ENCODE data around the gene SETMAR. TPM values are rescaled to one million over a fixed set of nuclear protein-coding genes. Genes with fewer than 3 reads are reported as not detected.
A peak's percentile ranks its signal among the peaks of the same experiment; 100 is the strongest.
"Not testable (repeated sequence)": the region's sequence is repeated elsewhere in the genome, so short reads cannot be mapped to it uniquely, and the experiment has no call there.

The SETMAR gene
- total and polyA plus RNA-seq, 3 experiments from 2014 or later, result 12.0 to 18.6 (median 18.4) TPM

DNA sequence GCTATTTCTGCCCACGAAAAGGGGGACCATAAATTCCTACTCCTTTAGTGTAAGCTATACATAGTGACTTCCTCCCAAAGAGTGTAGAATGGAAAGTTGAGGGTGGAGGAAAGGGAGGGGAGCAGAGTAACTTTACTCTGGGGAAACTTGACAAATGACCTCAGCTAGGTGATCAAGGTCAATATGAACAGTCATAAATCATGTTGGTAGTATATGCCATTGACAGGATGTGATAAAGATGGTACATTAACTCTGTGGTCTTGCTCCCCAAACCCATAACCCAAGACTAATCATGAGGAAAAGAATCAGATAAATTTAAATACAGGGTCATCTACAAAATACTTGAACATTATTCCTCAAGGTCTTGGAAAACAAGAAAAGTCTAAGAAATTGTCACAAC is 18.6 kb downstream of the SETMAR start:
- ChIA-PET CTCF (no interaction called here), POLR2A (interaction anchor here (0.7 kb wide), 1 partner anchor 17 kb away, joined by 4 read pairs; no protein-coding TSS in a partner anchor)
- H3K4me1 Mint-ChIP-seq, result no peaks in the 10 kb centered on the region
- no peak for DNase-seq
- peaks cover 0 to 5% (median 2%) of the 10 kb centered on the region in 3 donors for H3K36me3 Mint-ChIP-seq
- no peaks in the 10 kb centered on the region for H3K4me1 ChIP-seq (ENCODE audit: insufficient read depth, low read length)
- H3K27ac Mint-ChIP-seq, result peak overlapping the region in 1 of 8 donors; percentile 48
- H3K27me3 ChIP-seq (ENCODE audit: insufficient read depth, low read length, poor library complexity, severe bottlenecking), result no peaks in the 10 kb centered on the region
- no peaks in the 10 kb centered on the region for H3K9me3 Mint-ChIP-seq
- no peak overlapping the region for H3K27ac ChIP-seq (ENCODE audit: low read depth, low read length)
- no peaks in the 10 kb centered on the region for H3K27me3 Mint-ChIP-seq
- no peak overlapping the region for H3K4me3 Mint-ChIP-seq
- H3K4me3 ChIP-seq (ENCODE audit: low read length), result no peak overlapping the region
- no peaks in the 10 kb centered on the region for H3K9me3 ChIP-seq (ENCODE audit: low read length)
- no peaks in the 10 kb centered on the region for H3K36me3 ChIP-seq (ENCODE audit: insufficient read depth, low read length)

DNA sequence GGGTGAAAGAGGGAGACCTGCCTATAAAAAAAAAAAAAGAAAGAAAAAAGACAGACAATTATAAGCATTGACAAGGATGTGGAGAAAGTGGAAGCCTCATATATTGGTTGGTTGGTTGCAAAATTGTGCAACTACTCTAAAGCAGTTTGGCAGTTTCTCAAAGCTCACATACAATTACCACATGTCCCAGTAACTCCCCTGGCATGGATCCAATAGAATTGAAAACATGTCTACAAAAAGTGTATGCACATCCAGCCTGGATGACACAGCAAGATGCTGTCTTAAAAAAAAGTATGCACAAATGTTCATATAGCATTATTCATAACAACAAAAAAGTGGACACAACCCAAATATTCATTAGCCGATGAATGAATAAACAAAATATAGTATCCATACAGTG is 19.5 kb downstream of the SETMAR start:
- Histone ChIP-seq H3K4me3 (ENCODE audit: low read length) (no peak overlapping the region), H3K27ac (ENCODE audit: low read depth, low read length) (peak overlapping the region; percentile 7), H3K9me3 (ENCODE audit: low read length) (no peaks in the 10 kb centered on the region), H3K36me3 (ENCODE audit: insufficient read depth, low read length) (no peaks in the 10 kb centered on the region), H3K27me3 (ENCODE audit: insufficient read depth, low read length, poor library complexity, severe bottlenecking) (no peaks in the 10 kb centered on the region), H3K4me1 (ENCODE audit: insufficient read depth, low read length) (no peaks in the 10 kb centered on the region)
- H3K9me3 Mint-ChIP-seq, result peaks cover 0 to 3% (median 2%) of the 10 kb centered on the region in 5 donors
- no peaks in the 10 kb centered on the region for H3K4me1 Mint-ChIP-seq
- no peak overlapping the region for H3K4me3 Mint-ChIP-seq
- peaks cover 0 to 4% (median 2%) of the 10 kb centered on the region in 3 donors for H3K36me3 Mint-ChIP-seq
- H3K27me3 Mint-ChIP-seq, result no peaks in the 10 kb centered on the region
- ChIA-PET CTCF (no interaction called here), POLR2A (no interaction called here)
- no peak for DNase-seq
- peak overlapping the region in 1 of 8 donors; percentile 63 for H3K27ac Mint-ChIP-seq

DNA sequence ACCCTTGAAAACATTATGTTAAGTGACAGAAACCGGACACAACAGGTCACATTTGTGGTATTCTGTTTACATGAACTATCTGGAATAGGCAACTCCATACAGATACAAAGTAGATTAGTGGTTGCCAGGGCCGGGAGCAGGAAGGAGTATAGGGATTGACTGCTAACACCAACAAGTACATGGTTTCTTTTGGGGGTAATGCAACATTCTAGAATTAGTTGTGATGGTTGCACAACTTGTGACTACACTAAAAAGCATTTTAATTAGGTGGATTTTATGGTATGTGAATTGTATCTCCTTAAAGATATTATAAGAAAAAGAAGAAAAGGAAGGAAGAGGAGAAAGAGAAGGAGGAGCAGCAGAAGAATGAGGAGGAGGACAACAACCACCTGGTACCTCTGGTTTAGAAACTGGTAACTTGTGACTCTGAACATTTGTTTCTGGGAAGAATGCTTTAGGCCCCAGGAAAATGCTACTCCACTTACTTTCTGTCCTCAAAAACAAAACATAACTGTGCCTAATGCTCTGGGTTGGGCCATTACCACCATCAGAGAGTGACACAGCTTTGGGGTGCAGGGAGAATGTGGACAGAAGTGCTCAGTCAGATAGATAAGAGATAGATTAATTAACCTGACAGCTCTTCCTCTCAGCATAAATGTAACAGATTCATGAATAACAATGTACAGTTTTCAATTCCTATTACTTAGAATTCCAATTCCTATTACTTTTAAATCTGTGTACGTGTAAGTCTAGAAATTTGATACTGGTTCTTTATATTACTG is 20.3 kb downstream of the SETMAR start:
- no peak overlapping the region for H3K27ac Mint-ChIP-seq
- no peak overlapping the region for H3K4me3 ChIP-seq (ENCODE audit: low read length)
- peak overlapping the region; percentile 7 for H3K27ac ChIP-seq (ENCODE audit: low read depth, low read length)
- H3K27me3 Mint-ChIP-seq, result no peaks in the 10 kb centered on the region
- no peaks in the 10 kb centered on the region for H3K36me3 ChIP-seq (ENCODE audit: insufficient read depth, low read length)
- H3K4me1 ChIP-seq (ENCODE audit: insufficient read depth, low read length), result no peaks in the 10 kb centered on the region
- ChIA-PET POLR2A (no interaction called here), CTCF (no interaction called here)
- peaks cover 3 to 5% (median 5%) of the 10 kb centered on the region in 5 donors for H3K9me3 Mint-ChIP-seq
- no peaks in the 10 kb centered on the region for H3K9me3 ChIP-seq (ENCODE audit: low read length)
- H3K4me3 Mint-ChIP-seq, result no peak overlapping the region
- H3K4me1 Mint-ChIP-seq, result no peaks in the 10 kb centered on the region
- no peaks in the 10 kb centered on the region for H3K27me3 ChIP-seq (ENCODE audit: insufficient read depth, low read length, poor library complexity, severe bottlenecking)
- peaks cover 2 to 5% (median 3%) of the 10 kb centered on the region in 3 donors for H3K36me3 Mint-ChIP-seq
- DNase-seq, result no peak

DNA sequence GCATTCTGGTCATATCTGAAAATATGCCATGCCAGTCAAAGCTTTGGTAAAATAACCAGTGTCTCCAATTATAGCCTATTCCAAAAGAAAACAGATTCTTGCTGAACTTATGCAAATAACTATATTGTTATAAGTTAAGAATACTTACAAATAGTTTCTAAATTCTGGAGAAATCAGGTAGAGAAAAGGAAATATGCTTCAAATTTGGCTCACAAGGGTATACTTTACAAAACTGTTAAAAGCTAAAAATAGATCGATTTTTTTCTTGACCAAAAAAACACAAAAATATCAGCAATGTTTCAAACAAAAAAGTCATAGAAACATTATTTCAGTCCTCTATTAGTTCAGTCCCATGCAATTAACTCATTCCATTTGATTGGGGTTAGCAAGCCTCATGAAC is 23.7 kb downstream of the SETMAR start:
- H3K27me3 Mint-ChIP-seq, result no peaks in the 10 kb centered on the region
- Histone ChIP-seq H3K4me1 (ENCODE audit: insufficient read depth, low read length) (no peaks in the 10 kb centered on the region), H3K27ac (ENCODE audit: low read depth, low read length) (no peak overlapping the region), H3K27me3 (ENCODE audit: insufficient read depth, low read length, poor library complexity, severe bottlenecking) (no peaks in the 10 kb centered on the region), H3K36me3 (ENCODE audit: insufficient read depth, low read length) (no peaks in the 10 kb centered on the region), H3K9me3 (ENCODE audit: low read length) (no peaks in the 10 kb centered on the region), H3K4me3 (ENCODE audit: low read length) (no peak overlapping the region)
- ChIA-PET CTCF (no interaction called here), POLR2A (no interaction called here)
- no peak overlapping the region for H3K27ac Mint-ChIP-seq
- peaks cover 5 to 26% (median 13%) of the 10 kb centered on the region in 3 donors for H3K36me3 Mint-ChIP-seq
- no peak overlapping the region for H3K4me3 Mint-ChIP-seq
- H3K9me3 Mint-ChIP-seq, result peaks cover 18 to 25% (median 20%) of the 10 kb centered on the region in 5 donors
- H3K4me1 Mint-ChIP-seq, result no peaks in the 10 kb centered on the region
- DNase-seq, result no peak

DNA sequence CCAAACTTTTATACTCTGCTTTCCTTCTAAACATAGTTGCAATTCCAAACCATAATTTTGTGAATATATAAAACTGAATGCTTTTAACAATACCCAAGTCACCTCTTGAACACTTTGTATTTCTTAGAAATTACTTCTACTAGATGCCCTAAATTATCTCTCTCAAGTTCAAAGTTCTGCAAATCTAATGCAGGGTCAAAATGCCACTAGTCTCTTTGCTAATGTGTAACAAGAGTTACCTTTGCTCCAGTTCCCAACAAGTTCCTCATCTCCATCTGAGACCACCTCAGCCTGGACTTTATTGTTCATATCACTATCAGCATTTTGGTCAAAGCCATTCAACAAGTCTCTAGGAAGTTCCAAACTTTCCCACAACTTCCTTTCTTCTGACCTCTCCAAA is 26.6 kb downstream of the SETMAR start:
- H3K27me3 ChIP-seq (ENCODE audit: insufficient read depth, low read length, poor library complexity, severe bottlenecking); H3K27ac ChIP-seq (ENCODE audit: low read depth, low read length); H3K4me3 Mint-ChIP-seq; H3K4me1 Mint-ChIP-seq; POLR2A ChIA-PET; H3K4me1 ChIP-seq (ENCODE audit: insufficient read depth, low read length); H3K4me3 ChIP-seq (ENCODE audit: low read length); H3K27ac Mint-ChIP-seq; DNase-seq; H3K9me3 ChIP-seq (ENCODE audit: low read length); CTCF ChIA-PET; H3K36me3 ChIP-seq (ENCODE audit: insufficient read depth, low read length); H3K27me3 Mint-ChIP-seq: not testable (repeated sequence)
- H3K36me3 Mint-ChIP-seq, result peaks cover 9 to 26% (median 13%) of the 10 kb centered on the region in 3 donors
- peaks cover 18 to 25% (median 20%) of the 10 kb centered on the region in 5 donors for H3K9me3 Mint-ChIP-seq

DNA sequence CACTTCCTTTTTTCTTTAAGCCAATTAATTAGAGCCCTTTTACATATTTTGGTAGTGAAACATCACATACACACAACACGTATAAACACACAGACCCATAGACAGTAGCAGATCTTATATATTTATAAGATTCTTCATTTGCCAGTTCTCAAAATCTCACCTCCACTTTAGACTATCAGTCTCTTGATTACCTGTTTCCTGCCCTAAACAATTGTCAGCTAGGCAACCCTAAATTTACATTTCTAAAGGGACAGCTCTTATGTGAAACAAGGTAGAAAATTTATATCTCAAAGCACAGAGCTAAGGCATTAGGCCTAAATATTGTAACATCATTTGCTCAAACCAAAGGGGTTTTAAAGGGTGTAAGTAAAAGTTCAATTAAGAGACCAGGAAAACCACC is 28.9 kb downstream of the SETMAR start:
- Mint-ChIP-seq H3K27ac (no peak overlapping the region), H3K4me3 (no peak overlapping the region), H3K27me3 (no peaks in the 10 kb centered on the region), H3K4me1 (no peaks in the 10 kb centered on the region), H3K36me3 (peaks cover 9 to 26% (median 10%) of the 10 kb centered on the region in 3 donors), H3K9me3 (peaks cover 16 to 25% (median 20%) of the 10 kb centered on the region in 5 donors)
- POLR2A ChIA-PET, result no interaction called here
- no peak for DNase-seq
- no peaks in the 10 kb centered on the region for H3K4me1 ChIP-seq (ENCODE audit: insufficient read depth, low read length)
- no peaks in the 10 kb centered on the region for H3K27me3 ChIP-seq (ENCODE audit: insufficient read depth, low read length, poor library complexity, severe bottlenecking)
- no peaks in the 10 kb centered on the region for H3K9me3 ChIP-seq (ENCODE audit: low read length)
- H3K4me3 ChIP-seq (ENCODE audit: low read length), result no peak overlapping the region
- CTCF ChIA-PET, result no interaction called here
- no peaks in the 10 kb centered on the region for H3K36me3 ChIP-seq (ENCODE audit: insufficient read depth, low read length)
- H3K27ac ChIP-seq (ENCODE audit: low read depth, low read length), result no peak overlapping the region

DNA sequence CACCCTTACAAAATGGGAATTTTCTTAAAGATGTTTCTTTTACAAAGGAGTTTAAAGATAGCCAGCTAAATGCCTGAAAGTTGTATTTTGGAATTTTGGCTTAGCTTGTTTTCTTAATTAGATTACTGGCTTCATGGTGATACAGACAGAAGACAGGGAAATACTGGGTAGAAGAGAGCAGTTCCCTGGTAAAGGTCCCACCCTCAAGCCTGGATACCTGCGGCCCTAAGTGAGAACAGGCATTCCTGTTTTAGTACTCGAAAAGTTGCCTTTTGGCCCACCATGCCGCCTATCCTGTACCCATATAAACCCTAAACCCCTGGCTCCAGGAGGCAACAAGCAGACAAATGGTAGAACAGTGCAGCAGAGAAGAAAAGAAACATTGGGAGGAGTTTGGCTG is 29.4 kb downstream of the SETMAR start:
- H3K36me3 Mint-ChIP-seq, result peaks cover 8 to 26% (median 9%) of the 10 kb centered on the region in 3 donors
- H3K36me3 ChIP-seq (ENCODE audit: insufficient read depth, low read length), result no peaks in the 10 kb centered on the region
- DNase-seq, result no peak

DNA sequence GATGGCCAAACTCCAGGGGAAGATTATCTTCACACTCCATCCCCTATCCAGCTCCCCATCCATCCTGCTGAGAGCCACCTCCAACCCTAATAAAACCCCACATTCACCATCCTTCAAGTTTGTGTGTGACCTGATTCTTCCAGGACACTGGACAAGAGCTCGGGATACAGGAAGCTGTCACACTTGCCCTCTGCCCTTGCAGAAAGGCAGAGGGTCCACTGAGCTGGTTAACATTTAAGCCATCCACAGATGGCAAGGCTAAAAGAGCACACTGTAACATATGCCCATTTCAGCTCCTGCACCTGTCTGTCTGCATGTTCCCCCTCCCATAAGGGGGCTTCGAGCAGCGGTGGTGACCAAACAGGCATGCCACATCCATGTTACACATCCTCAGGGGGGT is 29.8 kb downstream of the SETMAR start:
- Mint-ChIP-seq H3K4me3 (no peak overlapping the region), H3K4me1 (no peaks in the 10 kb centered on the region), H3K36me3 (peaks cover 8 to 26% (median 9%) of the 10 kb centered on the region in 3 donors), H3K27ac (no peak overlapping the region), H3K9me3 (peaks cover 16 to 21% (median 20%) of the 10 kb centered on the region in 5 donors), H3K27me3 (no peaks in the 10 kb centered on the region)
- Histone ChIP-seq H3K27ac (ENCODE audit: low read depth, low read length) (no peak overlapping the region), H3K27me3 (ENCODE audit: insufficient read depth, low read length, poor library complexity, severe bottlenecking) (no peaks in the 10 kb centered on the region), H3K9me3 (ENCODE audit: low read length) (no peaks in the 10 kb centered on the region), H3K4me1 (ENCODE audit: insufficient read depth, low read length) (no peaks in the 10 kb centered on the region), H3K36me3 (ENCODE audit: insufficient read depth, low read length) (no peaks in the 10 kb centered on the region), H3K4me3 (ENCODE audit: low read length) (no peak overlapping the region)
- DNase-seq, result no peak
- ChIA-PET POLR2A (no interaction called here), CTCF (no interaction called here)

More for the DNA sequence above, 29.4 kb downstream of the SETMAR start:
- Histone ChIP-seq H3K27me3 (ENCODE audit: insufficient read depth, low read length, poor library complexity, severe bottlenecking) (no peaks in the 10 kb centered on the region), H3K4me1 (ENCODE audit: insufficient read depth, low read length) (no peaks in the 10 kb centered on the region), H3K27ac (ENCODE audit: low read depth, low read length) (no peak overlapping the region), H3K4me3 (ENCODE audit: low read length) (no peak overlapping the region), H3K9me3 (ENCODE audit: low read length) (no peaks in the 10 kb centered on the region)
- ChIA-PET POLR2A (no interaction called here), CTCF (no interaction called here)
- no peak overlapping the region for H3K4me3 Mint-ChIP-seq
- peaks cover 16 to 22% (median 20%) of the 10 kb centered on the region in 5 donors for H3K9me3 Mint-ChIP-seq
- no peaks in the 10 kb centered on the region for H3K4me1 Mint-ChIP-seq
- H3K27me3 Mint-ChIP-seq, result no peaks in the 10 kb centered on the region
- H3K27ac Mint-ChIP-seq, result no peak overlapping the region

All from CD8-positive, alpha-beta memory T cell (primary cell).